ENCODE data around the gene RABGAP1L. TPM values are rescaled to one million over a fixed set of nuclear protein-coding genes. Genes with fewer than 3 reads are reported as not detected.

RABGAP1L gene
- polyA plus RNA-seq, 3 donors = 35.2 to 75.3 (median 63.3) TPM

DNA sequence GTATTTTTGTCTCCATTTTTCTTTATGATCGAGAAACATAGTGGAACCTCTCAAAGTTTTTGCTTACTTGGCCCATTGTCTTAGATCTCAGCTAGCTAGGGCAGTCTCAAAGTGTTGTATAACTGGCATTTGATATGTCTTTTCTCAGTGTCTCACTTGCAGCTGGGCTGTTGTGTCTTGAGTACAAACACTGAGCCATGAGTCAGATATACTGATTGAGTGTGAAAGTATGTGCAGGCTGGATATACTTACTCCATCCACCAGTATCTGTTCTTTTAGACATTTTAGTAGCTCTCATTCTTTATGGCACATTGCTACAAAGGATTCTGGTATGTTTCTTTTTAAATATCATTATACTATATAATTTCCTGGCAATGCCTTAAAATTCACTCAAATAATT, 274.1 kb downstream of the RABGAP1L start:
- no peak for DNase-seq
- H3K9me3 ChIP-seq (replicated peaks in 1 of 2; ENCODE audit: control insufficient read depth in 1 of 2, insufficient read depth in 1 of 2, low read length in 2 of 2) = peaks cover 0 to 6% of the 10 kb centered on the region in 2 donors
- H3K36me3 ChIP-seq (replicated peaks in 1 of 2; ENCODE audit: control insufficient read depth in 1 of 2, insufficient read depth in 2 of 2, low read length in 2 of 2) = no peaks in the 10 kb centered on the region
- no peak overlapping the region for H3K4me3 ChIP-seq (replicated peaks in 1 of 3; ENCODE audit: low read depth in 2 of 3, low read length in 3 of 3)
- H2AFZ ChIP-seq (ENCODE audit: insufficient read depth, low read depth, low read length, poor library complexity, severe bottlenecking) = no peak overlapping the region
- no peak overlapping the region for H3K4me3 Mint-ChIP-seq
- H3K4me1 Mint-ChIP-seq = no peaks in the 10 kb centered on the region
- no peaks in the 10 kb centered on the region for H3K27me3 ChIP-seq (ENCODE audit: control insufficient read depth in 2 of 2, insufficient read depth in 2 of 2, low read length in 2 of 2)
- no CpG with 5 or more reads among the region's 1 CpG for WGBS (ENCODE audit: insufficient coverage)
- H3K27ac Mint-ChIP-seq = no peak overlapping the region
- peaks cover 0 to 2% (median 0%) of the 10 kb centered on the region in 3 donors for H3K27me3 Mint-ChIP-seq (ENCODE audit: low read depth in 3 of 3)
- H3K36me3 Mint-ChIP-seq = peaks cover 0 to 3% of the 10 kb centered on the region in 2 donors
- no peaks in the 10 kb centered on the region for H3K79me2 ChIP-seq (ENCODE audit: insufficient read depth, low read length)
- TF ChIP-seq, protein P1, sequence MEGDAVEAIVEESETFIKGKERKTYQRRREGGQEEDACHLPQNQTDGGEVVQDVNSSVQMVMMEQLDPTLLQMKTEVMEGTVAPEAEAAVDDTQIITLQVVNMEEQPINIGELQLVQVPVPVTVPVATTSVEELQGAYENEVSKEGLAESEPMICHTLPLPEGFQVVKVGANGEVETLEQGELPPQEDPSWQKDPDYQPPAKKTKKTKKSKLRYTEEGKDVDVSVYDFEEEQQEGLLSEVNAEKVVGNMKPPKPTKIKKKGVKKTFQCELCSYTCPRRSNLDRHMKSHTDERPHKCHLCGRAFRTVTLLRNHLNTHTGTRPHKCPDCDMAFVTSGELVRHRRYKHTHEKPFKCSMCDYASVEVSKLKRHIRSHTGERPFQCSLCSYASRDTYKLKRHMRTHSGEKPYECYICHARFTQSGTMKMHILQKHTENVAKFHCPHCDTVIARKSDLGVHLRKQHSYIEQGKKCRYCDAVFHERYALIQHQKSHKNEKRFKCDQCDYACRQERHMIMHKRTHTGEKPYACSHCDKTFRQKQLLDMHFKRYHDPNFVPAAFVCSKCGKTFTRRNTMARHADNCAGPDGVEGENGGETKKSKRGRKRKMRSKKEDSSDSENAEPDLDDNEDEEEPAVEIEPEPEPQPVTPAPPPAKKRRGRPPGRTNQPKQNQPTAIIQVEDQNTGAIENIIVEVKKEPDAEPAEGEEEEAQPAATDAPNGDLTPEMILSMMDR (IDR thresholded peaks at IDR 0.05) = no peak
- no peak overlapping the region for H3K9ac ChIP-seq (ENCODE audit: insufficient read depth, low read length, poor library complexity, severe bottlenecking)
- H3K4me1 ChIP-seq (ENCODE audit: control insufficient read depth in 1 of 2, insufficient read depth in 2 of 2, low read length in 2 of 2) = no peaks in the 10 kb centered on the region
- no peaks in the 10 kb centered on the region for H4K20me1 ChIP-seq (ENCODE audit: insufficient read depth, low read length)
- H3K9me3 Mint-ChIP-seq = peaks cover 4 to 18% (median 15%) of the 10 kb centered on the region in 7 donors
- no peak overlapping the region for H3K4me2 ChIP-seq (replicated peaks; ENCODE audit: extremely low read depth, low read length, poor library complexity, severe bottlenecking)
- H3K27ac ChIP-seq (ENCODE audit: low read depth in 1 of 2, low read length in 2 of 2) = no peak overlapping the region
- intact Hi-C loops (cut with micrococcal nuclease) = no loop called here

- Mint-ChIP-seq H3K4me1 (no peaks in the 10 kb centered on the region), H3K9me3 (peaks cover 0 to 3% (median 2%) of the 10 kb centered on the region in 7 donors), H3K4me3 (no peak overlapping the region), H3K27ac (no peak overlapping the region), H3K27me3 (ENCODE audit: low read depth in 3 of 3) (no peaks in the 10 kb centered on the region), H3K36me3 (no peaks in the 10 kb centered on the region)
- Histone ChIP-seq H3K4me3 (replicated peaks in 1 of 3; ENCODE audit: low read depth in 2 of 3, low read length in 3 of 3) (no peak overlapping the region), H3K9me3 (replicated peaks in 1 of 2; ENCODE audit: control insufficient read depth in 1 of 2, insufficient read depth in 1 of 2, low read length in 2 of 2) (no peaks in the 10 kb centered on the region), H4K20me1 (ENCODE audit: insufficient read depth, low read length) (no peaks in the 10 kb centered on the region), H3K4me1 (ENCODE audit: control insufficient read depth in 1 of 2, insufficient read depth in 2 of 2, low read length in 2 of 2) (no peaks in the 10 kb centered on the region), H3K4me2 (replicated peaks; ENCODE audit: extremely low read depth, low read length, poor library complexity, severe bottlenecking) (no peak overlapping the region), H3K36me3 (replicated peaks in 1 of 2; ENCODE audit: control insufficient read depth in 1 of 2, insufficient read depth in 2 of 2, low read length in 2 of 2) (no peaks in the 10 kb centered on the region), H3K9ac (ENCODE audit: insufficient read depth, low read length, poor library complexity, severe bottlenecking) (no peak overlapping the region), H3K27ac (ENCODE audit: low read depth in 1 of 2, low read length in 2 of 2) (no peak overlapping the region), H3K27me3 (ENCODE audit: control insufficient read depth in 2 of 2, insufficient read depth in 2 of 2, low read length in 2 of 2) (no peaks in the 10 kb centered on the region), H2AFZ (ENCODE audit: insufficient read depth, low read depth, low read length, poor library complexity, severe bottlenecking) (no peak overlapping the region), H3K79me2 (ENCODE audit: insufficient read depth, low read length) (no peaks in the 10 kb centered on the region)
- TF ChIP-seq, protein P1 (IDR thresholded peaks at IDR 0.05) = no peak
- no peak for DNase-seq
- intact Hi-C loops (cut with micrococcal nuclease) = no loop called here
These were observed 286.0 kb downstream of the RABGAP1L start for GRCh38 chr1:174445351-174445750.

Data from CD14-positive monocyte (primary cell).